HG03103 (cell line): ENCODE results near the gene GLOD5.
"Not testable (repeated sequence)": the region's sequence is repeated elsewhere in the genome, so short reads cannot be mapped to it uniquely, and the experiment has no call there.

Experiments
- ATAC-seq: cut with Tn5 transposase; IDR thresholded peaks from one replicate; pipeline ENCODE4 v1.9.1; 2021; ENCODE audit warnings: low read depth; ENCODE audit not compliant: unreplicated experiment

Gene GLOD5

GRCh38 chrX:48791063-48791820 lies 29.7 kb downstream of the GLOD5 start:
- ATAC-seq = no peak

DNA sequence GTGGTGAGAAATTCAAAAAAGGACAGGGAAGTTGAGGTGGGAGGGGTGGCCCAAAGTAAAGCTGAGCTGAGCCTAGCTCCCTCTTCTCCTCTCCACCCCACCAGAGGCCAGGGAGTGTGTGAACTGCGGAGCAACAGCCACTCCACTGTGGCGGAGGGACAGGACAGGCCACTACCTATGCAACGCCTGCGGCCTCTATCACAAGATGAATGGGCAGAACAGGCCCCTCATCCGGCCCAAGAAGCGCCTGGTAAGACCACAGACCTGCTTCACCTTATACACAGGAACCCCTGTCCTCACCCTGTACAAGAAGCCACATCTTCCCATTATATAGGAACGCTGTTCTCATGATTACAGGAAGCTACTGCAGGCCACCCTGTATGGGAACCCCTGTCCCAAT lies 30.7 kb downstream of the GLOD5 start:
- ATAC-seq = no peak

GRCh38 chrX:48793935-48794334 lies 32.4 kb downstream of the GLOD5 start:
- ATAC-seq = no peak

DNA sequence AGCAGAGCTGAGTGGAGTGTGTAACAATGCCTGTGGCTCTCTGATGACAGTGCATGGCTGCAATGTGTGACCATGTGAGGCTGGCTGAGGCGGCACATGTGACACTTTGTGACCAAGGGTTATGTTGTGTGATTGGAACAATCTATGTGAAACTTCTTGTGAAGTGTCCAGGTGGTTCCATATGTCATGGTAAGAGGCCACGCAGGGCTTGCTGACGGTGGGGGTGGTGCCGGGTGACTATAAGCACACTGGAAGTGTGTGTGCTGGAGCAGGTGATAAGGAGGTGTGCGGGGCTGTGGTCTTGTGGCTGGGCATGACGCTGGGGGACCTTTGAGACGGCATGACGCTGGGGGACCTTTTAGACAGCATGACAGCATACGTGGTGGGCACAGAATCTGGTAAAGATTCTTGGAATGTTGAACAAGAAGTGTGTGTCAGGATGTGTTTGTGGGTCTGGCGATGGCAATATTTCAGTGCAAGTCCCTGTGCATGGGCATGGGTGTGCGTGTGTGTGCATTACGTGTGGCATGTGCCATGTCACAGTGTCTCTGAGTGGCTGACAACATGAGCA lies 32.9 kb downstream of the GLOD5 start:
- ATAC-seq = no peak

DNA sequence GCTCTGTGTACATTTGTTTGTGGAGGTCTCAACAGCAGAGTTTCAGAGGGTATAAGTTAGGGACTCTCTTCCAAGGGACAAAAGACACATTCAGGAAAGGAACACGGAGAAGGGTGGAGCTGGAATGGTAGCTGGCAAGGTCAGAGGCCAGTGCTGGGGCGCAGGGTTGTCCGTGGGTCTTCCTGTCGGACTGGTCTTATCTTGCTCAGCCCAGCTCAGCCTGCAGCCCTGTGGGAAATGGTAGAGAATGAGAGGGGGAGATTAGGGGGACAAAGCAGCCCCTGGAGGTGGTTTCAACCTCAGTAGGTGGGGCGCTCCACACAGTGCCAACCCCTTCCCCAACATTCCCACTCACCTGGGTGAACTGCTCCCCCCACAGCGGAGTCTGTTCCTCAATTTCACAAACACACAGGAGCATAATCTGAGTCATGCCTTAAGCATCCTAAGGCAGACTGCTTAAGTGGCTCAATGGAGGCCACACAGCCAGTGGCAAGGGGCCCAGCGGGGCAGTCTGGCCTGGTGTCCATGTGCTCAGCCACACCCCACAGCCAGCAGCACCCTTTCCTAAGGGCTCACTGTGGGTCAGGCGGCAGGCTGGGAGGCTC lies 33.5 kb downstream of the GLOD5 start:
- ATAC-seq = no peak

- no peak for ATAC-seq
Measured at GRCh38 chrX:48798318-48798717, 36.8 kb downstream of the GLOD5 start.

- no peak for ATAC-seq
Measured at GRCh38 chrX:48800574-48801279, 39.2 kb downstream of the GLOD5 start.

- peak; percentile 82 for ATAC-seq
Measured at GRCh38 chrX:48801280-48802088, 39.9 kb downstream of the GLOD5 start, which contains the start of gene HDAC6. HDAC6 (plus strand) TSS chrX:48802067; CDS start chrX:48802693, 626 bp downstream.

DNA sequence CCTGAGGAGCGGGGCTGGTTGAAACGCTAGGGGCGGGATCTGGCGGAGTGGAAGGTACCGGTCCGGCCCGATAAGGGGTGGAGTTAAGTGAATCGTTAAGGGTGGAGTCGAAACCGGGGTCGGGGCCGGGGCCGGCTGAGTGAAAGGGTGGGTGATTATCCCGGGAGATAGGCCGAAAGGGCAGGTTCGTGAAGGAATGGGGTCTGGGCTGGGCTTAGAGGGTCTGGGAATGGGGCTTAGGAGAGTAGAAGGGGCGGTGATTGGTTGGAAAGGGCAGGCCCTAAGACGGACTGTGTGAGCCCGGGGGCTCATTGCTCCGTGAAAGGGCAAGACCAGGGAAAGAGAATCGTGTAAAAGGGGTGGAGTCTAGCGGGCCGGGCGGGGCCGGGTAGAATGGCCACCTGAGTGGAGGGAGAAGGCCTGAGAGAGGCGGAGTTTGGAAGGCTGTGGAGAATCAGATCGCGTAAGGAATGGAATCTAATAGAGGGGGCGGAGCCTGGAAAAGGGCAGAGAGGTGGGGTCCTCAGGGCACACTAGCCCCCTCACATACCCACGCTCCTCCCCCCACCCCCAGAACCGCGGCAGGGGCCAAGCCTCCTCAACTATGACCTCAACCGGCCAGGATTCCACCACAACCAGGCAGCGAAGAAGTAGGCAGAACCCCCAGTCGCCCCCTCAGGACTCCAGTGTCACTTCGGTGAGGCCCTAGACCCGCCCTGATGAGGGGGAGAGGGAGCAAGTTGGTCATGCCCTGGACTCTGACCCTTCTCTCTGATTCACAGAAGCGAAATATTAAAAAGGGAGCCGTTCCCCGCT lies 40.8 kb downstream of the GLOD5 start:
- peak; percentile 34 for ATAC-seq

DNA sequence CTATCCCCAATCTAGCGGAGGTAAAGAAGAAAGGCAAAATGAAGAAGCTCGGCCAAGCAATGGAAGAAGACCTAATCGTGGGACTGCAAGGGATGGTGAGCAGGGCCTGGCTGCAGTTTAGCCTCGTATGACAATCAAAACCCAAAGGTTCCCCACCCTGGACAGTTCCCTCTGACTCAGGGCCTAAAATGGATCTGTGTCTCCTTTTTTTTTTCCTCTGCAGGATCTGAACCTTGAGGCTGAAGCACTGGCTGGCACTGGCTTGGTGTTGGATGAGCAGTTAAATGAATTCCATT lies 41.3 kb downstream of the GLOD5 start:
- ATAC-seq = no peak

DNA sequence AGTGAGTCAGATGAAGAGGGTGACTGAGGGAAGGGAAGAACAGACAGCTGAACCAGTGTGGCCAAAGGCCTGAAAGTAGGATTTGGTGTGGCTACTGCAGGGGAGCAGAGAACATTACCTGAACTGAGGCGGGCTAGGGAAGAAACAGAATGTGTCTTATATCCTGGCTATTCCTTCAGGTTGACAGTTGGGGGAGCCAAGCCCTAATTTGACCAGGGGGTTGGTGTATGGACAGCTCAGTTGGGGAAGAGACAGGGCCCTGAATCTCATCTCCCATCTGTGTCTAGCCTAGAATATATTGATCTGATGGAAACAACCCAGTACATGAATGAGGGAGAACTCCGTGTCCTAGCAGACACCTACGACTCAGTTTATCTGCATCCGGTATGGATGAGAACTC lies 44.5 kb downstream of the GLOD5 start:
- ATAC-seq = no peak

- ATAC-seq = no peak
Measured at GRCh38 chrX:48813644-48814043, 52.1 kb downstream of the GLOD5 start.

DNA sequence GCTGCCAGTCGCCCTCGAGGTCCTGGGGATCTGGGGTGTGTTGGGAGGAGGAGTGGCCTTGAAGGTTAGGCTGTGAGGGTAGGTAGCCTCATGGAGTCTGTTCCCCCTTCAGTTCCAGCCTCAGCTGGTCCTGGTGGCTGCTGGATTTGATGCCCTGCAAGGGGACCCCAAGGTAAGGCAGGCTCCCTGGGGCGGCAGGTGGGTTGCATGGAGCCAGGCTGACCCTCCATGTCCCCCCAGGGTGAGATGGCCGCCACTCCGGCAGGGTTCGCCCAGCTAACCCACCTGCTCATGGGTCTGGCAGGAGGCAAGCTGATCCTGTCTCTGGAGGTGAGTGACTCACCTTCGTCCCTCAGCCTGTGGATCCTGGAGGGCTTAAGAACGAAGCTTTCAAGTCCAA lies 53.2 kb downstream of the GLOD5 start:
- no peak for ATAC-seq

DNA sequence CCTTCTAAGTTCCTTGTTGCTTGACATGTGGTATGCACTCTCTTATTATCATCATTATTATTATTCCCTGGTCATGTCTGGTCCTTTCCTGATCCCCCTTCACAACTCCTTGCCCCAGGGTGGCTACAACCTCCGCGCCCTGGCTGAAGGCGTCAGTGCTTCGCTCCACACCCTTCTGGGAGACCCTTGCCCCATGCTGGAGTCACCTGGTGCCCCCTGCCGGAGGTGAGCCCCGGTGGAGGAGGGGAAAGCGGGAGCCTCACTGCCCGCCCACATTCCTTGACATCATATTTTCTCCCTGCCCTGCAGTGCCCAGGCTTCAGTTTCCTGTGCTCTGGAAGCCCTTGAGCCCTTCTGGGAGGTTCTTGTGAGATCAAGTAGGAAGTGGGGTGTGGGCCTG lies 53.7 kb downstream of the GLOD5 start:
- no peak for ATAC-seq

DNA sequence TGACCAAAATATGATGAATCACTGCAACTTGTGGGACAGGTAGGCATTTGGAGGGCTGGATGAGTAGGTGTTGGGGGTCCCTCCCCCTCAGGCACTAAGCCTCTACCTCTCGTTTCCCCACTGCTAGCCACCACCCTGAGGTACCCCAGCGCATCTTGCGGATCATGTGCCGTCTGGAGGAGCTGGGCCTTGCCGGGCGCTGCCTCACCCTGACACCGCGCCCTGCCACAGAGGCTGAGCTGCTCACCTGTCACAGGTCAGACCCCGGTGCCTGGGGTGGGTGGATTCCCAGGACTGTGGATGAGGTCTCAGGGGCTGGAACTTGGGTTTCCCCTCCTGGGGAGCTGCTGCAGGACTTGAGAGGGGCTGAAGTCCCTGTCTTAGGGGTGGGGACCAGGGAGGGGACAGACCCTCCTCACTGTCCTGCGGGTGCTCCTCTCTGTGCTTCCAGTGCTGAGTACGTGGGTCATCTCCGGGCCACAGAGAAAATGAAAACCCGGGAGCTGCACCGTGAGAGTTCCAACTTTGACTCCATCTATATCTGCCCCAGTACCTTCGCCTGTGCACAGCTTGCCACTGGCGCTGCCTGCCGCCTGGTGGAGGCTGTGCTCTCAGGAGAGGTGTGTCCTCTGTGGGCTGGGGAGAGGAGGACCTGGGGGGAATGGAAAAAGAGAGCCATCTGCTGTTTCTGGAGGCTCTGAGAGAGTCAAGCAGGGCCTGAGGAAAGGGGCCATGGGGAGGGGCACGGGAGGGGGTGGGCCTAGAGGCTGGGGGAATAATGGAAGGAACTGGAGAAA lies 54.7 kb downstream of the GLOD5 start:
- ATAC-seq = no peak

GRCh38 chrX:48818098-48818497 lies 56.6 kb downstream of the GLOD5 start:
- ATAC-seq = no peak

GRCh38 chrX:48818866-48819265 lies 57.3 kb downstream of the GLOD5 start:
- ATAC-seq = no peak

GRCh38 chrX:48819394-48819793 lies 57.8 kb downstream of the GLOD5 start:
- ATAC-seq = not testable (repeated sequence)

DNA sequence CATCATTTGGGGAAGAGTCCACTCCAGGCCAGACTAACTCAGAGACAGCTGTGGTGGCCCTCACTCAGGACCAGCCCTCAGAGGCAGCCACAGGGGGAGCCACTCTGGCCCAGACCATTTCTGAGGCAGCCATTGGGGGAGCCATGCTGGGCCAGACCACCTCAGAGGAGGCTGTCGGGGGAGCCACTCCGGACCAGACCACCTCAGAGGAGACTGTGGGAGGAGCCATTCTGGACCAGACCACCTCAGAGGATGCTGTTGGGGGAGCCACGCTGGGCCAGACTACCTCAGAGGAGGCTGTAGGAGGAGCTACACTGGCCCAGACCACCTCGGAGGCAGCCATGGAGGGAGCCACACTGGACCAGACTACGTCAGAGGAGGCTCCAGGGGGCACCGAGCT lies 61.5 kb downstream of the GLOD5 start:
- no peak for ATAC-seq
